K562 (cell line): ENCODE measurements around the gene HCCS. TPM values are rescaled to one million over a fixed set of nuclear protein-coding genes. Genes with fewer than 3 reads are reported as not detected.
A peak's percentile ranks its signal among the peaks of the same experiment; 100 is the strongest.
"Not testable (repeated sequence)": the region's sequence is repeated elsewhere in the genome, so short reads cannot be mapped to it uniquely, and the experiment has no call there.

Experiments used
- ATAC-seq: fragments of 200-7000 bp; cut with Tn5 transposase; 3 replicates; pipeline ENCODE4 v1.9.1; 2020; ENCODE audit warnings: moderate library complexity
- BruUV-seq: library from RNA; stranded (reverse); fragments of 400-500 nt; replicated peaks from 2 replicates; lab custom pipeline; 2021; lab: Mats Ljungman, UMichigan
- CTCF ChIA-PET: fragments of 300-600 bp; formaldehyde crosslinking; extraction: SDS; loops from one replicate; lab custom pipeline; 2021; ENCODE audit warnings: low intra/inter-chr PET ratio; lab: Yijun Ruan, JAX
- POLR2A ChIA-PET: fragments of 300-600, 350-650 bp; sonication (Branson Sonifier 250); formaldehyde crosslinking; extraction: SDS; loops from one replicate; lab custom pipeline; 2021; ENCODE audit warnings: antibody characterized with exemption, inconsistent platforms; lab: Yijun Ruan, JAX
- DNase-seq, 4 experiments: peaks; one replicate each; pipeline versions ENCODE4 v3.0.0 to v3.0.0-alpha.2; 2011 to 2018; ENCODE audit warnings: low spot score in 3 of 4, mixed read lengths in 3 of 4; ENCODE audit errors: extremely low read depth in 1 of 4
- FAIRE-seq: peaks from 2 replicates; lab custom pipeline; 2011; peaks lifted over from hg19 to GRCh38; lab: Jason Lieb, UNC
- H2AFZ ChIP-seq: 2 replicates; pipeline ENCODE4 v1.6.0; 2011; ENCODE audit warnings: low read depth, low read length, control low read depth, inconsistent platforms
- H3K27ac ChIP-seq: fragments of 200-600 bp; 3 replicates; pipeline ENCODE4 v1.8.0; 2011; ENCODE audit warnings: low read depth, mild to moderate bottlenecking, control low read depth, inconsistent platforms, low read length, moderate library complexity, mixed read lengths; ENCODE audit errors: extremely low read depth
- H3K27me3 ChIP-seq, 2 experiments: fragments of 300-600 bp in 1 of 2; 2 replicates in 1 of 2; 3 replicates in 1 of 2; pipeline versions ENCODE4 v1.6.0 to v1.8.0; 2011; ENCODE audit warnings: inconsistent platforms in 2 of 2, low read length in 2 of 2, mild to moderate bottlenecking in 1 of 2, mixed read lengths in 1 of 2, moderate library complexity in 1 of 2; ENCODE audit not compliant: control insufficient read depth in 2 of 2, insufficient read depth in 2 of 2
- H3K36me3 ChIP-seq: fragments of 300-600 bp; 3 replicates; pipeline ENCODE4 v1.8.0; 2011; ENCODE audit warnings: mild to moderate bottlenecking, low read length, inconsistent platforms; ENCODE audit not compliant: control insufficient read depth, insufficient read depth
- H3K4me1 ChIP-seq, 2 experiments: fragments of 200-600 bp in 1 of 2; replicated peaks in 1 of 2; 2 replicates in 1 of 2; 3 replicates in 1 of 2; pipeline versions ENCODE4 v1.5.1 to v1.8.0; 2011; ENCODE audit warnings: inconsistent platforms in 2 of 2, low read length in 2 of 2, mild to moderate bottlenecking in 1 of 2, mixed read lengths in 1 of 2, moderate library complexity in 1 of 2; ENCODE audit not compliant: control insufficient read depth in 2 of 2, insufficient read depth in 2 of 2
- H3K4me2 ChIP-seq: 2 replicates; pipeline ENCODE4 v1.6.1; 2011; ENCODE audit warnings: low read length, control low read depth, inconsistent platforms, mixed read lengths; ENCODE audit not compliant: insufficient read depth
- H3K4me3 ChIP-seq: fragments of 200-600 bp; sonication (generic), shearing (Covaris generic); 2 replicates; pipeline ENCODE4 v1.5.1; 2016; ENCODE audit warnings: control low read depth, inconsistent platforms
- H3K79me2 ChIP-seq: fragments of 200-600 bp; 3 replicates; pipeline ENCODE4 v1.8.0; 2011; ENCODE audit warnings: low read length, inconsistent platforms; ENCODE audit not compliant: control insufficient read depth, insufficient read depth
- H3K9ac ChIP-seq, 2 experiments: 2 replicates each; pipeline versions ENCODE4 v1.6.0 to v1.6.1; 2011; ENCODE audit warnings: low read depth in 2 of 2, low read length in 2 of 2, control low read depth in 1 of 2, inconsistent platforms in 1 of 2, mild to moderate bottlenecking in 1 of 2, mixed read lengths in 1 of 2; ENCODE audit not compliant: insufficient read depth in 1 of 2
- H3K9me1 ChIP-seq: one replicate; pipeline ENCODE4 v1.6.0; 2011; ENCODE audit warnings: inconsistent platforms, mild to moderate bottlenecking, low read length, moderate library complexity; ENCODE audit not compliant: control insufficient read depth, insufficient read depth
- H3K9me3 ChIP-seq: replicated peaks from 2 replicates; pipeline ENCODE4 v1.5.1; 2011; ENCODE audit warnings: low read depth, low read length, inconsistent platforms; ENCODE audit not compliant: control insufficient read depth, insufficient read depth
- H4K20me1 ChIP-seq: replicated peaks from 2 replicates; pipeline ENCODE4 v1.6.1; 2011; ENCODE audit warnings: low read length, inconsistent platforms, mixed read lengths; ENCODE audit not compliant: control insufficient read depth, insufficient read depth
- BRD9 ChIP-seq: fragments of 450-650 bp; IDR thresholded peaks from 2 replicates; pipeline ENCODE4 v1.6.1; 2018; ENCODE audit warnings: low read depth; ENCODE audit not compliant: partially characterized antibody
- HMGXB4 ChIP-seq: sonication (generic); formaldehyde crosslinking; IDR thresholded peaks from 2 replicates; pipeline ENCODE4 v1.8.1; 2023; ENCODE audit warnings: mild to moderate bottlenecking, missing genetic modification reagents
- POLR2G ChIP-seq: fragments of 200-400 bp; formaldehyde crosslinking; IDR thresholded peaks from 2 replicates; pipeline ENCODE4 v1.6.1; 2017; ENCODE audit warnings: low read depth, mild to moderate bottlenecking, antibody characterized with exemption, low read length, moderate library complexity
- TRIM25 ChIP-seq: fragments of 450-650 bp; IDR thresholded peaks from 2 replicates; pipeline ENCODE4 v1.7.0; 2016; ENCODE audit warnings: borderline replicate concordance
- ZKSCAN1 ChIP-seq: fragments of 150-350 bp; IDR thresholded peaks from 2 replicates; pipeline ENCODE4 v1.6.1; 2016; ENCODE audit warnings: low read depth, low read length
- ZNF146 ChIP-seq: IDR thresholded peaks from one replicate; pipeline ENCODE4 v1.6.1; 2018; ENCODE audit warnings: missing compliant biosample characterization; ENCODE audit not compliant: unreplicated experiment
- ZNF785 ChIP-seq: fragments of 250-450 bp; sonication (Bioruptor Pico); IDR thresholded peaks from 2 replicates; pipeline ENCODE4 v1.4.0; 2020; ENCODE audit warnings: mild to moderate bottlenecking
- WGBS: fragments of 100-300 bp; shearing (Covaris generic); methylation state at CpG from one replicate; pipeline ENCODE4 v1.1.6; 2016; ENCODE audit warnings: low coverage, mixed read lengths; ENCODE audit not compliant: insufficient coverage; ENCODE audit errors: missing lambda C conversion rate; 5-methylcytosine and 5-hydroxymethylcytosine counted together
- in situ Hi-C: fragments of 300-500 bp; cut with MboI; formaldehyde crosslinking; loops from 4 replicates; pipeline ENCODE4 v1.15.0; 2018; ENCODE audit warnings: inconsistent platforms, mixed read lengths
- intact Hi-C: fragments of 100-400 bp; cut with micrococcal nuclease; formaldehyde crosslinking; loops from 2 replicates; pipeline ENCODE4 v1.14.2; 2022
- polyA plus RNA-seq, 8 experiments: library from polyadenylated mRNA; depleted of rRNA in 4 of 8; stranded (reverse) in 5 of 8; unstranded in 3 of 8; fragments of >200 nt; fragmentation: Nextera tagmentation in 2 of 8; fragmentation: Illumina TruSeq in 1 of 8; extraction: Ambion mirVana in 2 of 8; extraction: Trizol in 1 of 8; gene quantifications; 2 replicates each; pipeline versions ENCODE4 v1.2.1 to v1.2.3, GENCODE V29; 2011 to 2014; ENCODE audit warnings: inconsistent platforms in 1 of 8, missing spikeins in 1 of 8
- total RNA-seq, 7 experiments: library from RNA; depleted of rRNA in 6 of 7; stranded (reverse); fragments of >200 nt in 6 of 7; fragmentation: Illumina TruSeq in 2 of 7; extraction: Trizol in 2 of 7; gene quantifications; 2 replicates each; pipeline versions ENCODE4 v1.2.1 to v1.2.3, GENCODE V29; 2011 to 2021; ENCODE audit warnings: low replicate concordance in 1 of 7

Gene HCCS
- total and polyA plus RNA-seq, 9 of the 15 experiments (the other 6 are each of a cell fraction or from before 2014, with no cell fraction given), result 22.9 to 81.5 (median 66.9) TPM

- TF ChIP-seq TRIM25 (no peak), BRD9 (no peak), ZNF785 (CRISPR knock-in tag) (no peak), ZKSCAN1 (no peak), HMGXB4 (CRISPR knock-in tag) (no peak), POLR2G (no peak)
Measured at GRCh38 chrX:11119313-11119943, 8.3 kb downstream of the HCCS start (continued).

GRCh38 chrX:11123087-11123486, 12.0 kb downstream of the HCCS start:
- not testable (repeated sequence) for BruUV-seq

More at GRCh38 chrX:11123087-11123486, 12.0 kb downstream of the HCCS start:
- H3K9me3 ChIP-seq, CTCF ChIA-PET, intact Hi-C loops, H3K27me3 ChIP-seq, H4K20me1 ChIP-seq, H3K4me3 ChIP-seq, H3K4me2 ChIP-seq, H3K4me1 ChIP-seq, H3K79me2 ChIP-seq, H2AFZ ChIP-seq, ATAC-seq, H3K27ac ChIP-seq, FAIRE-seq, H3K9ac ChIP-seq, H3K9me1 ChIP-seq, DNase-seq: not testable (repeated sequence)
- H3K36me3 ChIP-seq, result peaks cover 47% of the 10 kb centered on the region
- peak; percentile 63 for TF ChIP-seq ZNF146
- 96% methylated on average over 3 of the region's 6 CpGs for WGBS
- POLR2A ChIA-PET, result interaction anchor here (2.2 kb wide), 1 partner anchor 9 kb away, joined by 6 read pairs; no protein-coding TSS in a partner anchor
- in situ Hi-C loops, result loop anchor here (10.0 kb wide), 1 partner anchor 948 kb away; no protein-coding TSS in a partner anchor
